ENCODE results near the gene GYPB.
"Not testable (repeated sequence)": the region's sequence is repeated elsewhere in the genome, so short reads cannot be mapped to it uniquely, and the experiment has no call there.

DNA sequence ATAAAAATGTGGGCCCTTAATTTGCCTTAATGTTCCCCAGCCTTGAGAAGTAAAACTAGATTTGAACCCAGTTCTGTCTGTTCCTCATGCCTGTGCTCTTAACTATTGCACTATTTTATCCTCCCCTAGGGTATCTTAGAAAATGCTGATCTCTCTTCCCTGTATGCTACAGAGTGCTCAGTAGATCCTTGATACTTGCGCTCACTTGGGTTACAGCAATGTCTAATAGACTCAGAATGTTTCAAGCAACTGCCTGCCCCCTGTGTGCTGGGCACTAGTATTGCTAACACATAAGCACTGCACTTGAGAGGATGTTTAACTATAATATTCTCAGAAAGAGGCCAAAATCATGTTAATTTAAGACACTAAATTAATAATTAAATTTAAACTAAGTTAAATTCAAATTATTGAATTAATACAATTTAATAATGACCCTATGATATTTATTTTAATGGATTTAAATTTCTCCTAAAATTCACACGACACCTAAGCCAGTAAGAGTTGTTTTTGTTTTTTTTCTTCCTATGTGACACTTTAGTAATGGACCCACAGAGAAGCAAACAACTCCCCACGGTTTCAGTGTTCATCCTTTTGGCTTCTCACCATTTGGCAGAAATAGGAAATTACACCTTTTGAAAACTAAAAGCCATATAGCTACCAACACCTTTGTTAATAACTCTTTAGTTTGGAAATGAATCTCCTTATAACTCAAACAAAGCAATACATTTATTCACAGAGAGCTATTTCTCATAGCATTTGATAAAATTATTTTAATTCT, 768 bp downstream of the GYPB start:
- TF ChIP-seq, protein P1, sequence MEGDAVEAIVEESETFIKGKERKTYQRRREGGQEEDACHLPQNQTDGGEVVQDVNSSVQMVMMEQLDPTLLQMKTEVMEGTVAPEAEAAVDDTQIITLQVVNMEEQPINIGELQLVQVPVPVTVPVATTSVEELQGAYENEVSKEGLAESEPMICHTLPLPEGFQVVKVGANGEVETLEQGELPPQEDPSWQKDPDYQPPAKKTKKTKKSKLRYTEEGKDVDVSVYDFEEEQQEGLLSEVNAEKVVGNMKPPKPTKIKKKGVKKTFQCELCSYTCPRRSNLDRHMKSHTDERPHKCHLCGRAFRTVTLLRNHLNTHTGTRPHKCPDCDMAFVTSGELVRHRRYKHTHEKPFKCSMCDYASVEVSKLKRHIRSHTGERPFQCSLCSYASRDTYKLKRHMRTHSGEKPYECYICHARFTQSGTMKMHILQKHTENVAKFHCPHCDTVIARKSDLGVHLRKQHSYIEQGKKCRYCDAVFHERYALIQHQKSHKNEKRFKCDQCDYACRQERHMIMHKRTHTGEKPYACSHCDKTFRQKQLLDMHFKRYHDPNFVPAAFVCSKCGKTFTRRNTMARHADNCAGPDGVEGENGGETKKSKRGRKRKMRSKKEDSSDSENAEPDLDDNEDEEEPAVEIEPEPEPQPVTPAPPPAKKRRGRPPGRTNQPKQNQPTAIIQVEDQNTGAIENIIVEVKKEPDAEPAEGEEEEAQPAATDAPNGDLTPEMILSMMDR (conservative IDR thresholded peaks at IDR 0.05; ENCODE audit: low read length), result not testable (repeated sequence)
- TF ChIP-seq EZH2phosphoT487 (IDR thresholded peaks at IDR 0.05; ENCODE audit: borderline replicate concordance), result not testable (repeated sequence)
